LNCaP clone FGC (cell line): ENCODE measurements around the gene ATP2B1.

Experiments
- DNase-seq: peaks from one replicate; pipeline ENCODE4 v3.0.0-alpha.2; 2011; ENCODE audit warnings: low read depth
- H3K4me3 ChIP-seq: 2 replicates; pipeline ENCODE4 v1.5.1; 2011; ENCODE audit warnings: mild to moderate bottlenecking, low read depth, low read length, control low read depth
- TF ChIP-seq, protein P1 (sequence below): IDR thresholded peaks from 2 replicates; pipeline ENCODE4 v1.5.1; 2012; ENCODE audit warnings: mild to moderate bottlenecking; ENCODE audit not compliant: control insufficient read depth, insufficient read depth; ENCODE audit errors: extremely low read depth

Gene ATP2B1

DNA sequence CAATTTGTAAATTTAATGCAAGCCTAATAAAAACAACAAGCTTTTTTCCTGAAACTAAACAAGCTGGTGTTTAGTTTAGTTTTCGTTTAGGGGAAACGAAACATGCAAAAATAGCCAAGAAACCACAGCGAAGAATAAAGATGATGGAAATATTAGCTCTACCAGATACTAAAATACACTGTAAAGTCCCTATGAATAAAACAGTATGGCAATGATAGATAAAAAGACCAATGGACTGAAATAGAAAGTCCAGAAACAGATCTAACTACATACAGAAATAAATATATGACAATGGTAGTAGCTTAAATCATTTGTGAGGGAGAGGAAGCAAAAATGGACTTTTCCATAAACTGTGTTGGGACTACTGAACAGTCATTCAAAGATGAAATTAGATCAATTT, 26.4 kb downstream of the ATP2B1 start:
- TF ChIP-seq, protein P1, sequence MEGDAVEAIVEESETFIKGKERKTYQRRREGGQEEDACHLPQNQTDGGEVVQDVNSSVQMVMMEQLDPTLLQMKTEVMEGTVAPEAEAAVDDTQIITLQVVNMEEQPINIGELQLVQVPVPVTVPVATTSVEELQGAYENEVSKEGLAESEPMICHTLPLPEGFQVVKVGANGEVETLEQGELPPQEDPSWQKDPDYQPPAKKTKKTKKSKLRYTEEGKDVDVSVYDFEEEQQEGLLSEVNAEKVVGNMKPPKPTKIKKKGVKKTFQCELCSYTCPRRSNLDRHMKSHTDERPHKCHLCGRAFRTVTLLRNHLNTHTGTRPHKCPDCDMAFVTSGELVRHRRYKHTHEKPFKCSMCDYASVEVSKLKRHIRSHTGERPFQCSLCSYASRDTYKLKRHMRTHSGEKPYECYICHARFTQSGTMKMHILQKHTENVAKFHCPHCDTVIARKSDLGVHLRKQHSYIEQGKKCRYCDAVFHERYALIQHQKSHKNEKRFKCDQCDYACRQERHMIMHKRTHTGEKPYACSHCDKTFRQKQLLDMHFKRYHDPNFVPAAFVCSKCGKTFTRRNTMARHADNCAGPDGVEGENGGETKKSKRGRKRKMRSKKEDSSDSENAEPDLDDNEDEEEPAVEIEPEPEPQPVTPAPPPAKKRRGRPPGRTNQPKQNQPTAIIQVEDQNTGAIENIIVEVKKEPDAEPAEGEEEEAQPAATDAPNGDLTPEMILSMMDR, result no peak
- DNase-seq, result no peak
- H3K4me3 ChIP-seq, result no peak overlapping the region

DNA sequence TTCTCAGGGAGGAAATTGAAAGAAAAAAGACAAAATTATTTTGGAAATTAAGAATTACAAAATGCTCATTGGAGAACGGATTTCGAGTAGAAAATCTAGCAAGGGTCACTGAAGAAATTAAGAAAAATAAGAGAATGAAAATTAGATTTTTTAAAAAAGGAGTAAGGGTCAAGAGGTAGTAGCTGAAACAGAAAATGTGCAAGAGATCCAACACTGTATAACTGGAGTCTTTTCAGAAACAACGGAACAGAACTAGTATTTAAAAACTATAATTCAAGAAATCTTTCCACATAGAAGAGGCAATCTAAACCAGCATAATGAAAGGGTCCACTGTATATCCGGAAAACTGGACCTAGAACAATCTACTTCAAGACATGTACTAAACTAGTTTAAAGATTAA, 28.2 kb downstream of the ATP2B1 start:
- H3K4me3 ChIP-seq, result no peak overlapping the region
- no peak for DNase-seq
- TF ChIP-seq, protein P1, result no peak

DNA sequence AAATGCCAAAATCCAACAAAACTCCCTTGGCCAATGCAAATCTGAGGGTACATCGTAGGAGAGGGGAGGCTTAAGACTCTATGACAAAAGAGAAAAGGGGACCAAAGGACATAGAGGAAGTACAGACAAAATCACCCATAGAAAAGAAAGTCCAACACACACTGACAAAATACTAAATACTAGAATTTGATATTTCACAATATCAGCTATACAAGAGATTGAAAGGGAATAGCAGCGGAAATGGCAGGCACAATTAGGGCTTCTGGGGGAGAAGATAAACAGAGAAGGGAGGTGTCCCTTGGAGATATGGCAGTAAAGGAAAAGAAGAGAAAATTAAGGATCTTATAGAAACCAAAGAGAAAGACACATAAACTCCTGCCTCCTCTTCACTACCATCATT, 29.0 kb downstream of the ATP2B1 start:
- no peak overlapping the region for H3K4me3 ChIP-seq
- TF ChIP-seq, protein P1, result no peak
- no peak for DNase-seq

DNA sequence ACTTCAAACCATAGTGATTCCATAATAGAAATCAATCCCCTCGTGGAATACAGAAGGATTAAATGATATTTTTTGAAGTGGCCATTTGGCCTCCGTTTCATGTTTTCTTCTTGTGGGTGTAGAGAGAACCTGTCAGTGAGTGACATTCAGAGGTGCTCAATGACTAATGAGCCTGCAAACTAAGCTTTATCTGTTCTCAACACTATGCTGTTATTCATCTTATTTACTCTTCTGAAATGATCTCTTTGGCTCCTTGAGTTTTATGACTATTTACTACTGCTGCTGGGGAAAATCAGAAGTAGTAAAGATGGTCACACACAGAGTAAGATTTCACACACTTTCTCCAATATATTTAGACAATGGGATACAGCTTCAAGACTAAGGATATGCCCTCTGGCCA, 30.4 kb downstream of the ATP2B1 start:
- H3K4me3 ChIP-seq, result no peak overlapping the region
- TF ChIP-seq, protein P1, result no peak
- no peak for DNase-seq

DNA sequence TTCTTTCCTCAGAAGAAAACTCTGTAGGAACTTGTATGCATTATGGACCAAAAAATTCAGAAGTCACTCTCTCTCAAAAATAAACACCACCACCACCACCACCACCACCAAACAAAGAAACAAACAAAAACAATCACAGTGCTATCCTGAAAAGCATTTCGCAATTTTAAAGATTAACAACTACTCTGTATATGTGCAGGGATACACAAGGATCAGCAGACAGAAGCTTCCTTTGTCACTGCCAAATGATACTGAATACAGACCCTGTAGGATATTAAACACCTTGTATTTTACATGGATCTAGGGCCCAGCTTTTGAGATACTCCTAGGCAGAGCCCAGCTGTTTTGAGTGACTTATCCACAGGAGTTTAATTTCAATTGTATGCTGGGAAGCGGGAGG, 31.7 kb downstream of the ATP2B1 start:
- H3K4me3 ChIP-seq, result no peak overlapping the region
- DNase-seq, result no peak
- TF ChIP-seq, protein P1, result no peak

DNA sequence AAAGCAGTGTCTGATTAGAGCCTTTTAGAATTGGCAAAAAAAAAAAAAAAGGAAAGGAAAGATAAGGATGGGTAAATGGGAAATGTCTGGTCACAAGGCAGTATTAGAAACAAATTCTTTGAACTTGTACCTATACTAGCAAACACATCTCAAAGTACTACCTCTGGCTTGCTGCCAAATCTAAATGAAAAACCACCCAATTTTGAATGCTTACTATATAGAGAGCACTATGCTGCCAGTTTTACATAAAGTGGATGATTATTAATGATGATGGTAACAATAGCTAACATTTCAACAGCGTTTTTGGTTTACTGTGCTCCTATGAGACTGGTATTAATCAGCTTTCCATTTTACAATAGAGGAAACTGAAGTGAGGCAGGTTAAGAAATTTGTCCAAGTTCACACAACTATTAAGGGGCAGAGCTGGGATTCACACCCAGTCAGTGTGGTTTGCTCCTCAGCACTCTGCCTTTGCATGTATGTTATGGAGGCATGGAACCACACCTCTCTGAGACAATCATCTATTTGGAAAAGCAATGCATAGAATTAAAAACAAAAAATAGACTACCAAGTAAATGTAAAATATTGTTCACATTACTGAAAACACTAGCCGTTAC, 34.2 kb downstream of the ATP2B1 start:
- TF ChIP-seq, protein P1, result no peak
- no peak overlapping the region for H3K4me3 ChIP-seq
- DNase-seq, result no peak

DNA sequence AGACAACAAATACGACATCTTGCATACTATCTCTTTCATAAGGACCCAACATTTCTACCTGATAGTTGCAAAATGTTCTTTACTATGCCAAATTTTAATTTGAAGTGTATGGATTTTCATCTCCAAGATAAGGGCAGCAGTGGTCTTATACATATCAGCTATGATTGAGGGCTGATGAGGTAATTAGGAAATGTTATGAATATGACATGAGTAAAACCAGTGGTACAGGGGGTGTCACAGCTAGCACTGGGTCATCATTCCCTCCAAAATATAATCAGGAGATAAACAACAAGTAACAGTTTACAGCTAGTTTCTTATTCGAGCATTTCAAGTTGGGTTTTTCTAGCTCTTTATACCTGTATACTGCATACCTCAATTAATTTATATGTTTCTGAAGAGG, 35.0 kb downstream of the ATP2B1 start:
- TF ChIP-seq, protein P1, result no peak
- no peak overlapping the region for H3K4me3 ChIP-seq
- DNase-seq, result no peak
